Measurements from ENCODE around the gene EYS.
"Not testable (repeated sequence)": the region's sequence is repeated elsewhere in the genome, so short reads cannot be mapped to it uniquely, and the experiment has no call there.

EYS gene

DNA sequence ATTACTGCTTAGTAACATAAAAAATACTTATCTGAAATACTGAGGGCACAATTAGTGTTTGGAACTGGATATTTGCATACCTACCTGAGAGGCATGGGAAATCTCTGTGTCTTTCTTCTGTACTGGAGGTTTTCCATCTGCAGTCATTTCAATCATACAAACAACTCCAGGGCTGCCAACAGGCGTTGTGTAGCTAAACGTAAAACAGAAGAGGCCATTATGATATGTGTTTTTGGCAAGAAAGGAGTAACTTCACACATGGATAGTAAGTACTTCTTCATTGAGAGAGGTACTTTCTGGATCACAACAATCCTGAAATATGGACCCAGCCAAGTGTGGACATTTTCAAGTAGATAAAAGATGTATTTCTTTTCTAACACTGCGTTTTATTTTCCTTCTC lies 1708.0 kb downstream of the EYS start:
- no peak for TF ChIP-seq POLR2A (IDR thresholded peaks at IDR 0.05; ENCODE audit: low read depth, low read length)
- DNase-seq (ENCODE audit: insufficient read length, low spot score) (no peak), FAIRE-seq (no peak)

DNA sequence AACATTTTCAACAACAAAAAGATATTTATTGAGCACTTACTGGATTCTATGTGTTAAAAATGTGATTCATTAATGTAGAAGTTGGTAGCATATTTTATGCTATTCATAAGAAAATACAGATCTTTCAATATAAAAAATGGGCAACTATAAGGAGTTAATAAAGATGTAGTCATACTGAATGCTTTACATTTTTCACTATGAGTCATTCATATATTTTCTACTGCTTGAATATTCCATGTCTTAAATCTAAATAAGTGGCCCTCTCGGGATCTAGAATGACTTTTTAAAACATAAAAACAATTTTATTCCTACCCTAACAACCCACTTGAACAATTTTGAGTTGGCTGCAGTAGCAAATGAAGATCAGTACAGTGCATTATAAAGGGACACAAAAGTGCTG lies 1709.3 kb downstream of the EYS start:
- FAIRE-seq (no peak), DNase-seq (ENCODE audit: insufficient read length, low spot score) (no peak)
- no peak for TF ChIP-seq POLR2A (IDR thresholded peaks at IDR 0.05; ENCODE audit: low read depth, low read length)

DNA sequence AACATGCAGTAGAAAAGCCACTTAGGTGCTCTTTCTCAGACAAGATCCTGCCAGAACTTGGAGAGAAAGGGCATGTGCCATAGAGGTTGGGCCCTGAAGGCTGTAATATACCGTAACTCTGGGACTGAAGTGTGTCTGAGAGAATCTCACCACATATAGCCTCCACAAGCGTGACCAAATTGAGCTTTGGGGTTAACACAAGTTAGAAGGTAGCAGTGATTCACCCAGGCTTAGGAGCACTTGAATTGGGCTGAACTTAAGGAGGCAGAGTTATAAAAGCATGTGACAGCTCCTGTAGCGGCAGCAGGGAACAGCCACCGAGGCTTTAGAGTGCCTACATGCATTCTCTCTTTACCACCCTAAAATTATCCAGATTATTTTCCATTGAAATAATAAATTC lies 1709.8 kb downstream of the EYS start:
- DNase-seq (ENCODE audit: insufficient read length, low spot score) = no peak
- TF ChIP-seq POLR2A (IDR thresholded peaks at IDR 0.05; ENCODE audit: low read depth, low read length) = no peak
- FAIRE-seq = peak; percentile 76

- FAIRE-seq (no peak), DNase-seq (ENCODE audit: insufficient read length, low spot score) (no peak)
Measured at GRCh38 chr6:63985223-63985622, 1721.8 kb downstream of the EYS start.

GRCh38 chr6:63975699-63976098 lies 1731.3 kb downstream of the EYS start:
- no peak for TF ChIP-seq POLR2A (IDR thresholded peaks at IDR 0.05; ENCODE audit: low read depth, low read length)
- no peak for DNase-seq (ENCODE audit: insufficient read length, low spot score)
- FAIRE-seq = no peak

More at GRCh38 chr6:63985223-63985622, 1721.8 kb downstream of the EYS start:
- no peak for TF ChIP-seq POLR2A (IDR thresholded peaks at IDR 0.05; ENCODE audit: low read depth, low read length)

DNA sequence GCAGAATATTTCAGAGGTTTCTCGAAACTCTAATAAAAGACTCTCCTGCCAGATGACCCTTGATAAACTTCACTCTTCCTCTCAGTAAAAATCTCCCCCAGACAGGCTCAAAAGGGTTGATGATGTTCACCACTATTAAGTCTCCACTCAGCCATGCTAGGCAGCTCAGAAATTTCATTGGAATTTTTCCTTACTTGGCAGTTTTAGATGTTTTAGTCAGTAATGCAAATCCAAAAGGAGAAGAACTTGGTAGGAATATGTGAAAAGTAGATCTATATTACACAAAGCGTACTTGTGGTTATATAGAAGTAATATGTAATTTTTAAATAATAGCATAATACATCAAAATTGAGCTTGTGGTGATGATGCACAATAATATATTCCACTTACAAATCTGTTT lies 1738.4 kb downstream of the EYS start:
- no peak for TF ChIP-seq POLR2A (IDR thresholded peaks at IDR 0.05; ENCODE audit: low read depth, low read length)
- DNase-seq (ENCODE audit: insufficient read length, low spot score) = no peak
- FAIRE-seq = no peak

DNA sequence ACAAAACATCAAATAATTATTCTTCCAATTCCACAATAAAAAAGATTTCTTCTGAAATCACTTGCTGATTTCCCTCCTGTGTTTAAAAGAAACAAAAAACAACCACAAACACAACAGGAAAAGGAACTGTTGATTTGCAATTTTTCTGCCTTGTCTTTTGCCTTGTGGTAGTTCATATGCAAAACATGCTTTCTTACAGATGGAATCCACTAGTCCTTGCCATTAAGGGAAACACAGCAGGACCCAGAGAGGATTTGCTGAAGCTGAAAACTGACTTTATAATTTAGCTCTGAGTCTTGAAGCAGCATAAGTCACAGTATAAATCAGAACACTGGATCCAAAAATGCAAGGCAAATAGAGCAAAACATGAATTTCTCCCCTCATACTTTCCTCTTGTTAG lies 1742.7 kb downstream of the EYS start:
- FAIRE-seq = no peak

DNA sequence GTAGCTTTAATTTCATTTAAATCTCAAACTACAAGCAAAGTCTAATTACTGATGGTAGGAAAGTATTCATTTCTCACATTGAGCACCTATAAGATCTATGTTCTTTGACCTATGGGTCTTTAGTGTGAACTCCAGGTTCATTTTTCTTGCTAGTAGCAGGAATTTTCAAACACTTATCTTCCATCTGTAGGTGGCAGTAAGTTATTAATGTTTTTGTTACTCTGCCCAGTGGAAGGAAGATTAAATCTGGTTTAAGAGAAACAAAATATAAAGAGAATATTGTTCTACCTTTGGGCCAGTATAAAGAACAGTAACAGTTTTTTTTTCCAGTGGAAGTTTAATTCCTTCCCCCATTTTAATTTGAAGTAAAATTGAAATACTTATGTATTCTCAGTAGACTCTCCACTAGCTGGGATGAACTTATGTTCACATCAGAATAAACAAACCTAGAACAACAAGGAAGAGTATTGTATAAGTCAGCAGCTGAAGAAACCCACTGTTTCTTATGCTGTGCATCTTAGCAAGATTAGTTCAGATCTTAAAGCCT lies 1743.2 kb downstream of the EYS start:
- DNase-seq (ENCODE audit: insufficient read length, low spot score) (no peak), FAIRE-seq (no peak)
- TF ChIP-seq POLR2A (IDR thresholded peaks at IDR 0.05; ENCODE audit: low read depth, low read length) = no peak

More for the DNA sequence above, 1742.7 kb downstream of the EYS start:
- TF ChIP-seq POLR2A (IDR thresholded peaks at IDR 0.05; ENCODE audit: low read depth, low read length) = no peak
- DNase-seq (ENCODE audit: insufficient read length, low spot score) = no peak

DNA sequence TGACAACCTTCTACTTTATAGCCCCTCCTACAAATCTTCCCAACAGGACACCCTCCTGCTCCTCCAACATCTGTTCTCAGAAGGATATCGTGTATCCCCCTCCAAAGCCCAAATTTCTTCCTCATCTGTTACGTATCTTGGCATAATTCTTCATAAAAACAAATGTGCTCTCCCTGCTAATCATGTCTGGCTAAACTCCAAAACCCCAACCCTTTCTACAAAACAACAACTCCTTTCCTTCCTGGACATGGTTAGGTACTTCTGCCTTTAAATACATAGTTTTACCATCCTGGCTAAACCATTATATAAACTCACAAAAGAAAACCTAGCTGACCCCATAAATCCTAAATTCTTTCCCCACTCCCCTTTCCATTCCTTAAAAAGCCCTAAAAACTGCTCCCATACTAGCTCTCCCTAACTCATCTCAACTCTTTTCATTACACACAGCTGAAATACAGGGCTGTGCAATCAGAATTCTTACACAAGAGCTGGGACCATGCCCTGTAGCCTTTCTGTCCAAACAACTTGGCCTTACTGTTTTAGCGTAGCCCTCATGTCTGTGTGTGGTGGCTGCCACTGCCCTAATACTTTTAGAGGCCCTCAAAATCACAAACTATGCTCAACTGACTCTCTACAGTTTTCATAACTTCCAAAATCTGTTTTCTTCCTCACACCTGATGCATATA lies 1753.5 kb downstream of the EYS start:
- FAIRE-seq; DNase-seq (ENCODE audit: insufficient read length, low spot score): not testable (repeated sequence)

GRCh38 chr6:63947792-63948529 lies 1759.1 kb downstream of the EYS start:
- DNase-seq (ENCODE audit: insufficient read length, low spot score) = no peak
- no peak for TF ChIP-seq POLR2A (IDR thresholded peaks at IDR 0.05; ENCODE audit: low read depth, low read length)
- no peak for FAIRE-seq

- FAIRE-seq (no peak), DNase-seq (ENCODE audit: insufficient read length, low spot score) (no peak)
- no peak for TF ChIP-seq POLR2A (IDR thresholded peaks at IDR 0.05; ENCODE audit: low read depth, low read length)
Measured at GRCh38 chr6:63945987-63946386, 1761.0 kb downstream of the EYS start.

GRCh38 chr6:63943826-63944225 lies 1763.2 kb downstream of the EYS start:
- TF ChIP-seq POLR2A (IDR thresholded peaks at IDR 0.05; ENCODE audit: low read depth, low read length) = no peak
- no peak for FAIRE-seq
- DNase-seq (ENCODE audit: insufficient read length, low spot score) = no peak

- DNase-seq (ENCODE audit: insufficient read length, low spot score) = no peak
- no peak for FAIRE-seq
- TF ChIP-seq POLR2A (IDR thresholded peaks at IDR 0.05; ENCODE audit: low read depth, low read length) = no peak
Measured at GRCh38 chr6:63941747-63942470, 1765.1 kb downstream of the EYS start.

DNA sequence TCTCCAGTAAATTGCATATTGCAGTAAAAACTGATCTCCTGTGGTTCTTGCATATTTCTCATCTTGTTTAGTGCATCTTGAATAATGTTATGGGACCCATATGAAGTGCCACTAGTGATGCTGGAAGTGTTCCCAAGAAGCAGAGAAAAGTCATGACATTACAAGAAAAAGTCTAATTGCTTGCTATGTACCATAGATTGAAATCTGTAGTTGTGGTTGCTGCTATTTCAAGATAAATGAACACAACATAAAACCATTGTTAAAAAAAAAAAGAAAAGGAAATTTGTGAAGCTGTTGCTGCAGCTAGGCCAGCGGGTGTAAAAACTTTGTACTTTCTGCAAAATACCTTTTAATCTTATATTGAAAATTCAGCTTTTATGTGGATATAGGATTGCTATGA lies 1767.0 kb downstream of the EYS start:
- DNase-seq (ENCODE audit: insufficient read length, low spot score) (no peak), FAIRE-seq (no peak)
- no peak for TF ChIP-seq POLR2A (IDR thresholded peaks at IDR 0.05; ENCODE audit: low read depth, low read length)
